Measurements from ENCODE around the gene DYNC1LI1.

DYNC1LI1 gene

GRCh38 chr3:32592011-32592410, 21.4 kb upstream of the DYNC1LI1 start:
- H3K79me2 ChIP-seq (ENCODE audit: insufficient read depth, low read length), result no peaks in the 10 kb centered on the region
- no peak overlapping the region for H3K27ac ChIP-seq (ENCODE audit: low read length)
- no peak overlapping the region for H3K4me3 ChIP-seq (ENCODE audit: low read depth in 1 of 2, low read length in 2 of 2)
- no peak overlapping the region for H2AFZ ChIP-seq (ENCODE audit: low read depth, low read length)
- no peaks in the 10 kb centered on the region for H3K36me3 ChIP-seq (ENCODE audit: insufficient read depth, low read length)
- no peaks in the 10 kb centered on the region for H4K20me1 ChIP-seq (ENCODE audit: insufficient read depth, low read length)
- H3K9ac ChIP-seq (ENCODE audit: low read depth, low read length), result no peak overlapping the region
- no peak for TF ChIP-seq EZH2 (IDR thresholded peaks at IDR 0.05; ENCODE audit: borderline replicate concordance, low read depth, low read length, severe bottlenecking)
- no peak for TF ChIP-seq CTCF (IDR thresholded peaks at IDR 0.05; ENCODE audit: borderline replicate concordance, extremely low read depth, low read length, poor library complexity, severe bottlenecking)
- no peak for DNase-seq
- no peak for ATAC-seq (ENCODE audit: insufficient read depth, low read depth)
- no peak overlapping the region for H3K4me2 ChIP-seq (ENCODE audit: insufficient read depth, low read length)
- no peaks in the 10 kb centered on the region for H3K9me3 ChIP-seq (ENCODE audit: insufficient read depth, low read length, severe bottlenecking)
- H3K4me1 ChIP-seq (ENCODE audit: insufficient read depth, low read length), result no peaks in the 10 kb centered on the region
- no peaks in the 10 kb centered on the region for H3K27me3 ChIP-seq (ENCODE audit: insufficient read depth, low read length, poor library complexity)

GRCh38 chr3:32591186-32591585, 20.5 kb upstream of the DYNC1LI1 start:
- no peak overlapping the region for H2AFZ ChIP-seq (ENCODE audit: low read depth, low read length)
- H3K9ac ChIP-seq (ENCODE audit: low read depth, low read length), result no peak overlapping the region
- no peak overlapping the region for H3K4me2 ChIP-seq (ENCODE audit: insufficient read depth, low read length)
- H3K79me2 ChIP-seq (ENCODE audit: insufficient read depth, low read length), result no peaks in the 10 kb centered on the region
- H3K4me1 ChIP-seq (ENCODE audit: insufficient read depth, low read length), result no peaks in the 10 kb centered on the region
- DNase-seq (no peak), ATAC-seq (ENCODE audit: insufficient read depth, low read depth) (no peak)
- no peaks in the 10 kb centered on the region for H3K36me3 ChIP-seq (ENCODE audit: insufficient read depth, low read length)
- H4K20me1 ChIP-seq (ENCODE audit: insufficient read depth, low read length), result no peaks in the 10 kb centered on the region
- no peaks in the 10 kb centered on the region for H3K27me3 ChIP-seq (ENCODE audit: insufficient read depth, low read length, poor library complexity)
- no peak overlapping the region for H3K4me3 ChIP-seq (ENCODE audit: low read depth in 1 of 2, low read length in 2 of 2)
- H3K27ac ChIP-seq (ENCODE audit: low read length), result no peak overlapping the region
- TF ChIP-seq CTCF (IDR thresholded peaks at IDR 0.05; ENCODE audit: borderline replicate concordance, extremely low read depth, low read length, poor library complexity, severe bottlenecking) (no peak), EZH2 (IDR thresholded peaks at IDR 0.05; ENCODE audit: borderline replicate concordance, low read depth, low read length, severe bottlenecking) (no peak)
- H3K9me3 ChIP-seq (ENCODE audit: insufficient read depth, low read length, severe bottlenecking), result no peaks in the 10 kb centered on the region

GRCh38 chr3:32586356-32586755, 15.7 kb upstream of the DYNC1LI1 start:
- H3K27ac ChIP-seq (ENCODE audit: low read length), result no peak overlapping the region
- no peak overlapping the region for H3K4me2 ChIP-seq (ENCODE audit: insufficient read depth, low read length)
- no peak for DNase-seq
- no peak for ATAC-seq (ENCODE audit: insufficient read depth, low read depth)
- H3K9ac ChIP-seq (ENCODE audit: low read depth, low read length), result no peak overlapping the region
- H3K27me3 ChIP-seq (ENCODE audit: insufficient read depth, low read length, poor library complexity), result no peaks in the 10 kb centered on the region
- H3K79me2 ChIP-seq (ENCODE audit: insufficient read depth, low read length), result no peaks in the 10 kb centered on the region
- no peak overlapping the region for H2AFZ ChIP-seq (ENCODE audit: low read depth, low read length)
- H3K9me3 ChIP-seq (ENCODE audit: insufficient read depth, low read length, severe bottlenecking), result no peaks in the 10 kb centered on the region
- no peaks in the 10 kb centered on the region for H4K20me1 ChIP-seq (ENCODE audit: insufficient read depth, low read length)
- TF ChIP-seq CTCF (IDR thresholded peaks at IDR 0.05; ENCODE audit: borderline replicate concordance, extremely low read depth, low read length, poor library complexity, severe bottlenecking) (no peak), EZH2 (IDR thresholded peaks at IDR 0.05; ENCODE audit: borderline replicate concordance, low read depth, low read length, severe bottlenecking) (no peak)
- H3K4me1 ChIP-seq (ENCODE audit: insufficient read depth, low read length), result no peaks in the 10 kb centered on the region
- no peaks in the 10 kb centered on the region for H3K36me3 ChIP-seq (ENCODE audit: insufficient read depth, low read length)
- no peak overlapping the region for H3K4me3 ChIP-seq (ENCODE audit: low read depth in 1 of 2, low read length in 2 of 2)

GRCh38 chr3:32584660-32585059, 14.0 kb upstream of the DYNC1LI1 start:
- no peaks in the 10 kb centered on the region for H4K20me1 ChIP-seq (ENCODE audit: insufficient read depth, low read length)
- H3K4me1 ChIP-seq (ENCODE audit: insufficient read depth, low read length), result no peaks in the 10 kb centered on the region
- peak overlapping the region; percentile 25; the same call in 1 of the 2 replicates for H2AFZ ChIP-seq (ENCODE audit: low read depth, low read length)
- TF ChIP-seq EZH2 (IDR thresholded peaks at IDR 0.05; ENCODE audit: borderline replicate concordance, low read depth, low read length, severe bottlenecking) (no peak), CTCF (IDR thresholded peaks at IDR 0.05; ENCODE audit: borderline replicate concordance, extremely low read depth, low read length, poor library complexity, severe bottlenecking) (no peak)
- H3K79me2 ChIP-seq (ENCODE audit: insufficient read depth, low read length), result no peaks in the 10 kb centered on the region
- H3K36me3 ChIP-seq (ENCODE audit: insufficient read depth, low read length), result no peaks in the 10 kb centered on the region
- H3K9ac ChIP-seq (ENCODE audit: low read depth, low read length), result no peak overlapping the region
- no peak for DNase-seq
- no peak overlapping the region for H3K27ac ChIP-seq (ENCODE audit: low read length)
- H3K4me2 ChIP-seq (ENCODE audit: insufficient read depth, low read length), result no peak overlapping the region
- no peak for ATAC-seq (ENCODE audit: insufficient read depth, low read depth)
- no peaks in the 10 kb centered on the region for H3K9me3 ChIP-seq (ENCODE audit: insufficient read depth, low read length, severe bottlenecking)
- H3K4me3 ChIP-seq (ENCODE audit: low read depth in 1 of 2, low read length in 2 of 2), result no peak overlapping the region
- H3K27me3 ChIP-seq (ENCODE audit: insufficient read depth, low read length, poor library complexity), result no peaks in the 10 kb centered on the region
